CD4-positive, alpha-beta T cell treated with Interferon gamma for 1 hour (primary cell): ENCODE measurements around the gene ZNF525.
"Not testable (repeated sequence)": the region's sequence is repeated elsewhere in the genome, so short reads cannot be mapped to it uniquely, and the experiment has no call there.

Experiments used
- DNase-seq: peaks from one replicate; pipeline ENCODE4 v3.0.0-alpha.2; 2020

The ZNF525 gene

DNA sequence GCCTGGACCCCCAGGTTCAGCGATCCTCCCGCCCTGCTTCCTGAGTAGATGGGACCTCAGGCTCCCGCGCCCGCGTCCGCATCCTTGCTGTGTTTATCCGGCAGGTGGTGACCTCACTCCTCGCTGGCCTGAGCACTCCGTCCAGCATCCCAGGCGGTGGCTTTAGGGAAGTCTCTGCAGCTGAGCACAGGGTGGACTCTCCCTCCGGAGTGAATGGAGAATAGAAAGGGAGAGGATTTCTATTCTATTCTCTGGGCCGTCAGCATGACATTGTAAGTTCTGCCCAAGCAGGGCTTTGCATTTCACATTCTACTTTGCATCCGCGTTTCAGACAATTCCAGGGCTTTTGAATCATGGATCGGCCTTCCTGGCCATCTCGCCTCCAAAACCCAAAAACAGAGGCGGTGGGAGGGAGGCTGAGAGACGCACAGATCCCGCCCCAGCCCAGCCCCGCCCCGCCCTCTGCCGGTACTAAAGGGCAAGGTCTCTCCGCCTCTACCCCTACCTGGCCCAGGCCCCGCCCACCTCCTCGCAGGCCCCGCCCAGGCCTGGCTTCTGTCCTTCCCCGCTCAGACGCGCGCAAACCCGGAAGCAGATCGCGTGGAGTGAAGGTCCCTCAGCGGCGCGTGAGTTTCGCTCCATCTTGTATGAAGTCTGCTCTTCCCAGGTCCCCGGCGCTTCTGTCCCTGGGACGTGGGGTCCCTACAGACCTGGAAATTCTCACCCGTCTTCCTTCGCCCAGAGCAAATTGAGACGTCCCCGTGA lies at the start of gene ZNF525:
ZNF525 (plus strand) TSS at position 572 of the 765 bp plus-strand sequence. CDS start 6,577 bp downstream, outside the sequence.
- peak; percentile 96 for DNase-seq

DNA sequence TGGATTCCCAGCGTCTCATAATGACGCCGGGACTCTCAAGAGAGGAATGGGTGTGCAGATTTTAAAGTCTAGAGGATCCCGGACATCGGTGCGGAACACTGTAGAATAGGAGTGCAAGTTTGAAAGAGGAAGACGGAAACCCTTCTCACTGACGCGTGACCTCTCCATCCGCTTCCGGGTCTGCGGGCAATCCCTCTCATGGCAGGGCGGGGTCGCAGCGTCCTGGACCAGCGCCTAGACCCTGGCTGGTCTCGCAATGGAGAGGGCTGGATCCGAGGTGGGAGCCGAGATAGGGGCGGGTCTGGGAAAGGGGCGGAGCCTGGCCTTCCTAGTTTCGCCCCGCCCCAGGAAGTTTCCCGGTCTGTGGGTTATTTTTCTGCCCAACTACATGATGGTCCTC lies 36.5 kb upstream of the ZNF525 start:
- no peak for DNase-seq

DNA sequence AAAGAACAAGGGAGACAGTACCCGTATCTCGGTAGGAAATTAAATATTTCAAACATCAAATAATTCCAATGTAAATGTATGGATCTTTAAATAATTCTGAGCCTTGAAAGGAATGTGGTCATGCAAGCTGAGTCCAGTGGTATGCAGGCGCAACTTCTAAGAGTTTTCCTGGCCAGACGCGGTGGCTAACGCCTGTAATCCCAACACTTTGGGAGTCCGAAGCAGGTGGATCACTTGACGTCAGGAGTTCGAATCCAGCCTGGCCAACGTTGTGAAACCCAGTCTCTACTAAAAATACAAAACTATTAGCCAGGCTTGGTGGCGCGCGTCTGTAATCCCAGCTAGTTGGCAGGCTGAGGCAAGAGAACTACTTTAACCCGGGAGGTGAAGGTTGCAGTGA lies 33.0 kb upstream of the ZNF525 start:
- no peak for DNase-seq

DNA sequence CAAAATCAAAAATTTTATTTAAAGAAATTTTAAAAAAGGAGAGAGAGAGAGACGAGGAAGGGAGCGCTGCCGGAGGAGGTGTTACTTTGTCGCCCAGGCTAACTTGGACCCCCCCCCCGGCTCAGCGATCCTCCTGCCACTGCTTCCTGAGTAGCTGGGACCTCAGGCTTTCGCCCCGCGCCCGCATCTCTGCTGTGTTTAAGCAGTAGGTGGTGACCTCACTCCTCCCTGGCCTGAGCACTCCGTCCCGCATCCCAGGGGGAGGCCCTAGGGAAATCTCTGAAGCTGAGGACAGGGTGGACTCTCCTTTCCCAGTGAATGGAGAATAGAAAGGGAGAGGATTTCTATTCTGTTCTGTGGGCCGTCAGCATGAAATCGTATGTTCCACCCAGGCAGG lies 32.4 kb upstream of the ZNF525 start:
- DNase-seq, result peak; percentile 19

DNA sequence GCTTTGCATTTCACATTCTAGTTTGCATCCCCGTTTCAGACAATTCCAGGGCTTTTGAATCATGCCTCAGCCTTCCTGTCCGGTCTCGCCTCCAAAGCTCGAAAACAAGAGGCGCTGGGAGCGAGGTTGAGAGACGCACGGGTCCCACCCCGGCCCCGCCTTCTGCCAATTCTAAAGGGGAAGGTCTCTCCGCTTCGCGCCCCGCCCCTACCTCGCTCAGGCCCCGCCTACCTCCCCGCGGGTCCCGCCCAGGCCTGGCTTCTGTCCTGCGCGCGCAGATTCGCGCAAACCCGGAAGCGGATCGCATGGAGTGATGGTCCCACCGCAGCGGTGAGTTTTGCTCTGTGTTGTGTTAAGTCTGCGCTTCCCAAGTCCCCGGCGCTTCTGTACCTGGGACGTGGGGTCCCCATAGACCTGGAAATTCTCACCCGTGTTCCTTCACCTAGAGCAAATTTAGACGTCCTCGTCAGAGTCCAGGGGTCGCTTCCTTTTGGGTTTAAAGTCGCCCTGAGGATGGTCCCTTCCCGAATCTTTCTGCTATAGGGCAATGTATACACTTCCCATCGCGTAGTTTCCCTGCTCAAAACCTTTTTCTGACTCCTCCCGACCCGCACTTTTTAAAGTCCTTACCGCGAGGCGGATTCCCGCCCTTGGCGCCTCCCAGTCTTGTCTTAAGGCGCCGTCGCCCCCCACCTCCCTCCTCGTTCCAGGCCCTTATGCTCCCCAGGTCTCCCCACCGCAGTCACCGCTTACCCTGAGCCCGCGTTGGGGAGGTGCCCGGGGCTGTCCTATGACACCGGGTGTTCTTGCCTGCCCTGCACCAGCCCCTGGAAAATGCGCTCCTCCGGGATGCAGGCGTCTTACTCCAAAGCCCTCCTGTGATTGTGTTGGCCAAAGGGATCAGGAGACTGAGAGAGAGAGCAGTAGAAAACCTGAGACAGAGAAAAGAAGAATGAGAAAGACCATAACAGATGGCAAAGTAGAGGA lies 31.7 kb upstream of the ZNF525 start, which contains the start of gene ZNF845:
ZNF845 (plus strand) TSS at position 287 of the 987 bp plus-strand sequence. CDS start 7,559 bp downstream, outside the sequence.
- peak; percentile 91 for DNase-seq

DNA sequence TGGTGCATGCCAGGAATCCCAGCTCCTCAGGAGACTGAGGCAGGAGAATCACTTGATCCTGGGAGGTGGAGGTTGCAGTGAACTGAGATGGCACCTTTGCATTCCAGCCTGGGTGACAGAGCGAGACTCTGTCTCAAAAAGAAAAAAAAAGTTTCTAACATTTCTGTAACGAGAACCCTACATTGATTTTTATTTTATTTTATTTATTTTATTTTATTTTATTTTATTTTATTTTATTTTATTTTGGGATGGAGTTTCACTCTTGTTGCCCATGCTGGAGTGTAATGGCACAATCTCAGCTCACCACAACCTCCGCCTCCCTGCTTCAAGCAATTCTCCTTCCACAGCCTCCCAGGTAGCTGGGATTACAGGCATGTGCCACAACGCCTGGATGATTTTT lies 21.1 kb upstream of the ZNF525 start:
- DNase-seq, result not testable (repeated sequence)

DNA sequence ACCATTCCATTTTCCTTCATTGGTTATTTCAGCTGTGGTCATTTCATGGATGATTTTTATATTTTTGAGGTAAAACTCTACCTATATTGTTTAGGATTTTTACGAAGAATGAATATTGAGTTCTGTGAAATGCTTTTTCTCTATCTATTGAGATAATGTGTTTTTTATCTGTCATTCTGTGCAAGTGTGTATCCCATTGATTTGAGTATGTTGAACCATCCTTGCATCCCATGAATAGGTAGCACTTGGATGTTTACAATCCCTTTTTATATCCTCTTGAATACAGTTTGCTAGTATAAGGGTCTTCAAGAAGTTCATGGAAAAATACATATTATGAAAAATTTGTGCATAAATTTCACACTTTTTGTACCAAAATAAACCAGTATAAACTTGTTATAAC lies 9.8 kb upstream of the ZNF525 start:
- no peak for DNase-seq

DNA sequence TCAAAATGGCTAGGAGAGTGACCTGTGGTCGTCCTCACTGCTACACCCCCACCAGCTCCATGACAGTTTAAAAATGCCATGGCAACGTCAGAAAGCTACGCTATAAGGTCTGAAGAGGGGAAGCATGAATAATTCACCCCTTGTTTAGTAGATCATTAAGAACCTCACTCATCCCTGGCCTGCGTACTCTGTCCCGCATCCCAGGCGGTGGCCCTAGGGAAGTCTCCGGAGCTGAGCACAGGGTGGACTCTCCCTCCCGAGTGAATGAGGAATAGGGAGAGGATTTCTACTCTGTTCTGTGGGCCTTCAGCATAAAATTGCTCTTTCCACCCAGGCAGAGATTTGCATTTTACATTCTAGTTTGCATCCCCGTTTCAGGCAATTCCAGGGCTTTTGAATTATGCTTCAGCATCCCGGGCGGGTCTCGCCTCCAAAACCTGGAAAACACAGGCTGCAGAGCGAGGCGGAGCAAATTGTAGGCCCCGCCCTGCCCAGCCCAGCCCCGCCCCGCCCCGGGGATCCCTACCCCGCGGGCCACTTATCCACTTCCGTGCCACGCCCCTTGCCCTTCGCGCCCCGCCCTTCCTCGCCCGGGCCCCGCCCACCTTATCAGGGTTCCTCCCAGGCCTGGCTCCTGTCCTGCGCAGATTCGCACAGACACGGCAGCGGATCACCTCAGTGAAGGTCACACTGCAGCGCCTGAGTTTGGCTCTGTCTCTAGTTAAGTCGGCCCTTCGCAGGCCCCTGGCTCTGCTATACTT lies 7.5 kb upstream of the ZNF525 start:
- DNase-seq, result no peak

DNA sequence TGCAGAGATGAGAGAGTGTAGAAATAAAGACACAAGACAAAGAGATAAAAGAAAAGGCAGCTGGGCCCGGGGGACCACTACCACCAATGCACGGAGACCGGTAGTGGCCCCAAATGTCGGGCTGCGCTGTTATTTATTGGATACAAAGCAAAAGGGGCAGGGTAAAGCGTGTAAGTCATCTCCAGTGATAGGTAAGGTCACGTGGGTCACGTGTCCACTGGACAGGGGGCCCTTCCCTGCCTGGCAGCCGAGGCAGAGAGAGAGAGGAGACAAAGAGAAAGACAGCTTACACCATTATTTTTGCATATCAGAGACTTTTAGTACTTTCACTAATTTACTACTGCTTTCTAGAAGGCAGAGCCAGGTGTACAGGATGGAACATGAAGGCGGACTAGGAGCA lies 5.4 kb upstream of the ZNF525 start:
- not testable (repeated sequence) for DNase-seq

DNA sequence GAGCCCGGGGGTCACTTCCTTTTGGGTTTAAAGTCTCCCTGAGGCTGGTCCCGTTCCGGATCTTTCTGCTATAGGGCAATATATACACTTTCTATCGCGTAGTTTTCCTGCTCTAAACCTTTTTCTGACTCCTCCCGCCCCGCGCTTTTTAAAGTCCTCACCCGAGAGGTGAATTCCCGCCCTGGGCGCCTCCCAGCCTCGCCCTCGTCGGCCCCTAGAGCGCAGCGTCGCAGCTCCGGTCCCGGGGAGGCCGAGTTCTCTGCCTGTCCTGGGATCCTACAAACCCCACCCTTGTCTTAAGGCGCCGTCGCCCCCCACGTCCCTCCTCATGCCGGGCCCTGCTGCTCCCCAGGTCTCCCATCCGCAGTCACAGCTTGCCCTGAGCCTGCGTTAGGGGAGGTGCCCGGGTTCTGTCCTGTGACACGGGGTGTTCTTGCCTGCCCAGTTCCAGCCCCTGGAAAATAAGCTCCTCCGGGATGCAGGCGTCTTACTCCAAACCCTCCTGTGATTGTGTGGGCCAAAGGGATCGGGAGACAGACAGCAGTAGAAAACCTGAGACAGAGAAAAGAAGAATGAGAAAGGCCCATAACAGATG lies 491 bp downstream of the ZNF525 start:
- peak; percentile 25 for DNase-seq

DNA sequence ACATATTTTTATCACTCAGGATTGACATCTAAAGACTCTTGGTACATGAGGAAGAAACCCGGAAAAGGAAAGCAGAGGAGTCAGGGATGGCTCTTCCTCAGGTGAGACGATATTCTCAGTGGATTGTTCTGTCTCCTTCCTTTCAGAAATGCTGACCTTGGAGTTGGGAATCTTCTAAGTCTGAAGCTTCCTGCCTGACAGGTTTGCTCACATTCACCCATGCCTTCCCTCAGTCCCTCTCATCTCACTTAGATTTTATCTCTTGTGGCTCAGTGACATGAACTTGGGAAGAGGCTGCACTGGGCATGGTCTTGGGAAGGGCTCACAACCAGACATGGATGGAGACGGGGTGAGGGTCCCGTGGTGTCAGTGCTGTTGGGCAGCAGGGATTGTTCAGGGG lies 6.7 kb downstream of the ZNF525 start:
- DNase-seq, result no peak

DNA sequence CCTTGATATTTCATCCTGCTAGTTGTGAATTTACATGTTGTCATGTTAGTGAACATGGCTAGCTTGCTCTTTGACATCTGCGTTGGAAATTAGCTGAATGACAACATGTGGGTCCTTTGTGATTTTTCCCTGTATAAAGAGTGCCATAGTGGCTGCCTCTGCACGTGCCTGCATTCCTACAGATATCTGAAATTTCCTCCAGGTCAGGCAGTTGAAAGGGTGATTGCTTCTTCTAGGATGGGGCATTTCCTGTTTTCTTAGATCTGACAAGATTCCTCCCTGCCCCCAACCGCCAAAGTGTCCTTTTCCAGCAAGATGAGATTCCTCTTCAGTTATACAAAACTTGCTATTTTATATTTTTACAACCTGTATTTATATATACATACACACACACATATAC lies 8.8 kb downstream of the ZNF525 start:
- no peak for DNase-seq

DNA sequence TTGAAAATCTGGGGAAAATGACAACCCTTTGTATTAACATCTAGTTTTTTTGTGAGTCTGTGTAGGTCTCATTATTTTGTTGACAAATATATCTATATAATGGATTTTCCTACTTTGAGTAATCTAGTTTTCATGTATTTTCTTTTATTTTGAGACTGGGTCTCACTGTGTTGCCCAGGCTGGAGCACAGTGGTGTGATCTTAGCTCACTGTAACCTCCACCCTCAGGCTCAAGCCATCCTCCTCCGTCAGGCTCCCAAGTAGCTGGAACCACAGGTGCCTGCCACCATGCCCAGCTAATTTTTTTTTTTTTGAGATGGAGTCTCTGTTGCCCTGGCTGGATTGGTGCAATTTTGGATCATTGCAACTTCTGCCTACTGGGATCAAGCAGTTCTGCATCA lies 9.2 kb downstream of the ZNF525 start:
- DNase-seq, result no peak

DNA sequence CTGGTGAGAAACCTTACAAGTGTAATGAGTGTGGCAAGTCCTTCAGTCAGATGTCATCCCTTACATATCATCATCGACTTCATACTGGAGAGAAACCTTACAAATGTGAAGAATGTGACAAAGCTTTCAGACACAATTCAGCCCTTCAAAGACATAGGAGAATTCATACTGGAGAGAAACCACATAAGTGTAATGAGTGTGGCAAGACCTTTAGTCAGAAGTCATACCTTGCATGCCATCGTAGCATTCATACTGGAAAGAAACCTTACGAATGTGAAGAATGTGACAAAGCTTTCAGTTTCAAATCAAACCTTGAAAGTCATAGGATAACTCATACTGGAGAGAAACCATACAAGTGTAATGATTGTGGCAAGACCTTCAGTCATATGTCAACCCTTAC lies 15.9 kb downstream of the ZNF525 start:
- no peak for DNase-seq

DNA sequence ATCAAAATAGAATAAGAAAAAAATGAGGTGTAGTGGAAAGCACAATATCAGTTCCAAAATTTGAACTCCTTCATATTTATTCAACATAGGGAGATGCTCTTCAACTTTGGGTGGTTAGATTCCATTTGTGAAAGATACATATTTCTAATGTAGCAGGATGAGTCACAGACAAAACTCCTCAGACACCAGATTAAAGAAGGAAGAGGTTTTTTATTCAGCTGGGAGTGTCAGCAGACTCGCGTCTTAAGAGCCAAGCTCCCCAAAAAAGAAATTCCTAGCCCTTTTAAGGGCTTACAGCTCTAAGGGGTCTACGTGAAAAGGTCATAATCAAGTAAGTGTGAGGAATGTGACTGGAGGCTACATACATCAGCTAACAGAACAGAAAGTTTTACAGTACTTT lies 22.7 kb downstream of the ZNF525 start:
- DNase-seq, result no peak

DNA sequence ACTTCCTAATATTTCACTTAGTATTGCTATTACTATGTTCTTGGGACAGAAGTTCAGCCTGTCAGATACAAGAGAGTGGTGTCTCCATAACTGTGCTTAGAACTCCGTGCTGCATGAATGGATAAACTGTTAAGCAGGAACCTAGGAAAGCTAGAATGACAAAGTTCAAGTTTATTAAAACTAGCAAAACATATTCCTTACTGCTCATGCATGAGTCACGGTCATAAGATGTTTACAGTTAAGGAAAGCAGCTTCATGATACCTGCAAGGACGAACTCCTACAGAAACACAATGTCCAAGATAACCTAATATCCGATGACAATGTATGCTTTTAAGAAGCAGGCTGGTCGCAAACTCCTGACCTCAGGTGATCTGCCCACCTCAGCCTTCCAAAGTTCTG lies 23.4 kb downstream of the ZNF525 start:
- DNase-seq, result no peak

DNA sequence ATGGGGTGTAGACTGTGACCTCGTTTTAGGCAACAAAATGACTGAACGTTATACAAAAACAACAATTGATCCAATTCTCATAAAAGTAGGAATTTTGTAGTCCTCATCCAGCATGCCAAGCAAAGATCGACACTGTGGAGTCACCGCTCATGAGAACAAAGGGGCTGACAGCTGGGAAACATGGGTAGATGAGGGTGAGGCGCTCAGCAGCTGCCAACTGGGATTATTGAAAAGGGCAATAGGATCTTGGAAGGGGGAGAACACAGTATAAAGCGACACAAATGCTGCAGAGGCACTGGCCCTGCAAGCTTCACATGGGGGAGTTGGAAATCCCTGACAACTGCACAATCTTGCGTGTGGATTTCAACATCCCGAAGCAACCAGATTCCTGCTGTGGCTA lies 24.1 kb downstream of the ZNF525 start:
- no peak for DNase-seq

DNA sequence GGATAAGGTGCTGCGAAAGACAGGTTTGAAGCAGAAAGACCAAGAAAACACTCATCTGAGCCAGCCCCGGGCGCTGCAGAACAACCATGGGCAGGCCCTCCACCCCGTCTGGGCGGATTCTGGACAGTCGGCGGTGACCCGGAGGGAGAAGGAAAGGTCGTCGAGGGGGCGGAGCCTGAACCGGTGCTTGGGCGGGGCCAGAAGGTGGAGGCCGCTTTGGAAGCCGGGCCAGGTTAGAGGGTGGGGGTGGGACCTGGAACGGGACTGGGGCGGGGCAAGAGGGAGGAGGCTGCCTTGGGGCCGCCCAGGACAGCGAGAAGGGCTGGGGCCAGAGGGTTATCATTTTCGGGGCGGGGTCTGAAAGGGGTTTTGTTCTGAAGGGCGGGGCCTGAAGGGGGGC lies 24.5 kb downstream of the ZNF525 start:
- no peak for DNase-seq

DNA sequence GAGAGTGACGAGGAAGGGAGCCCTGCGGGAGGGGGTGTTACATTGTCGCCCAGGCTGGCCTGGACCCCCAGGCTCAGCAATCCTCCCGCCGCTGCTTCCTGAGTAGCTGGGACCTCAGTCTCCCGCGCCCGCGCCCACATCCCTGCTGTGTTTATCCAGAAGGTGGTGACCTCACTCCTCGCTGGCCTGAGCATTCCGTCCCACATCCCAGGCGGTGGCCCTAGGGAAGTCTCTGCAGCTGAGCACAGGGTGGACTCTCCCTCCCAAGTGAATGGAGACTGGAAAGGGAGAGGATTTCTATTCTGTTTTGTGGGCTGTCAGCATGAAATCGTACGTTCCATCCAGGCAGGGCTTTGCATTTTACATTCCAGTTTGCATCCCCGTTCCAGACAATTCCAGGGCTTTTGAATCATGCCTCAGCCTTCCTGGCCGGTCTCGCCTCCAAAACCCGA lies 29.0 kb downstream of the ZNF525 start:
- no peak for DNase-seq

DNA sequence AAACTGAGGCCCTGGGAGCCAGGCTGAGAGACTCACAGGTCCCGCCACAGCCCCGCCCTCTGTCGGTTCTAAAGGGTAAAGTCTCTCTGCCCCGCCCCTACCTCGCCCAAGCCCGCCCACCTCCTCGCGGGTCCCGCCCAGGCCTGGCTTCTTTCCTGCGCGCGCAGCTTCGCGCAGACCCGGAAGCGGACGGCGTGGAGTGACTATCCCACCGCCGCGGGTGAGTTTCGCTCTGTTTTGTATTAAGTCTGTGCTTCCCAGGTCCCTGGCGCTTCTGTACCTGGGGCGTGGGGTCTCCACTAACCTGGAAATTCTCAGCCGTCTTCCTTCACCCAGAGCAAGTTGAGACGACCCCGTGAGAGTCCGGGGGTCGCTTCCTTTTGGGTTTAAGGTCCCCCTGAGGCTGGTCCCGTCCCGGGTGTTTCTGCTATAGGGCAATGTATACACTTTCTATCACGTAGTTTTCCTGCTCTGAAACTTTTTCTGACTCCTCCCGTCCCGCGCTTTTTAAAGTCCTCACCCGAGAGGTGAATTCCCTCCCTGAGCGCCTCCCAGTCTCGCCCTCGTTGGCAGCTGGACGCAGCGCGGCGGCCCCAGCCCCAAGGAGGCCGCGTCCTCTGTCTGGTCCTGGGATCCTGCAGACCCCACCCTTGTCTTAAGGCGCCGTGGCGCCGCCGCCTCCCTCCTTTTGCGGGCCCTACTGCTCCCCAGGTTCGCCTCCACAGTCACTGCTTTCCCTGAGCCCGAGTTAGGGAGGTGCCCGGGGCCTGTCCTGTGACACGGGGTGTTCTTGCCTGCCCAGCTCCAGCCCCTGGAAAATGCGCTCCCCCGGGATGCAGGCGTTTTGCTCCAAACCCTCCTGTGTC lies 29.7 kb downstream of the ZNF525 start, which contains the start of gene ZNF765:
ZNF765 (plus strand) TSS at position 176 of the 866 bp plus-strand sequence. CDS start 2,867 bp downstream, outside the sequence.
- peak; percentile 91 for DNase-seq

DNA sequence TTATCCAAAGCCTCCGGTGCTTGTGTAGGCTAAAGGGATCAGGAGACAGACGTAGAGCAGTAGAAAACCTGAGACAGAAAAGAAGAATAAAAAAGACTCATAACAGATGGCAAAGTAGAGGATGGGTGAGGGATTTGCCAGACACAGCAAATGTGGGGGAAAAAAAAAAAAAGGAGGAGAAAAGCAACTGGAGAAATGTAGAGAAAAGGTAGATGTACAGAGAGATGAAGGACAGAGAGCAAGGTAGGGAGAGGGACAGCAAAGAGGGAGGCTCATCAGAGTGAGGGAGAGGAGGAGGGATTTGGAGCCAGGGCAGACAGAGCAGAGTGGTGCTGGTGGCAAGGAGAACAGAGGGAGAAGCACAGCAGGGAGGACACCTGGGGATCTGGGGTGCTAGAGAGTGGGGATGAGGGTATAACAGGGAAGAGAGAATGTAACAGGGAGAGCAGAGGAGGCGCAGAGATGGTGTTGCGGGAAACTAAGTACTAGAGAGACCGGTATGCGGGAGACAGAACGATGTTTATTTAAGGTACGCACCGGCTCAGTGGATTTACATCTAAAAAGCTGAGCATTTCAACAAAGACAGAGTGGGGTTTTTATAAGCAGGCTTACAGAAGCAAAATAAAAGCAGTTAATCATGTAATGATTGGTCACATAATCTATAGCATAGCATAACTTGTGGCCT lies 30.5 kb downstream of the ZNF525 start:
- not testable (repeated sequence) for DNase-seq
